NCI-H2171 (cell line): ENCODE data around the gene RALGPS1.
A peak's percentile ranks its signal among the peaks of the same experiment; 100 is the strongest.

Experiments
- DNase-seq: peaks from one replicate; lab custom pipeline; 2025; lab: John Stamatoyannopoulos, UW

RALGPS1 gene

GRCh38 chr9:126906091-126906490, 8.5 kb upstream of the RALGPS1 start:
- DNase-seq = peak; percentile 92

- no peak for DNase-seq
These were observed 7.5 kb upstream of the RALGPS1 start for GRCh38 chr9:126907058-126907457.

- peak; percentile 94 for DNase-seq
These were observed 767 bp downstream of the RALGPS1 start for GRCh38 chr9:126915281-126915816.

- peak; percentile 40 for DNase-seq
These were observed 1.4 kb downstream of the RALGPS1 start for GRCh38 chr9:126915846-126916543.

- no peak for DNase-seq
These were observed 2.3 kb downstream of the RALGPS1 start for GRCh38 chr9:126916909-126917308.

- DNase-seq = no peak
These were observed 4.6 kb downstream of the RALGPS1 start for GRCh38 chr9:126919193-126919592.

- DNase-seq = no peak
These were observed 11.3 kb downstream of the RALGPS1 start for GRCh38 chr9:126925876-126926275.

GRCh38 chr9:126926364-126926763, 11.8 kb downstream of the RALGPS1 start:
- no peak for DNase-seq

GRCh38 chr9:126927419-126927818, 12.8 kb downstream of the RALGPS1 start:
- peak; percentile 59 for DNase-seq

GRCh38 chr9:126932871-126933321, 18.3 kb downstream of the RALGPS1 start:
- DNase-seq = no peak

- DNase-seq = no peak
These were observed 18.9 kb downstream of the RALGPS1 start for GRCh38 chr9:126933334-126933980.

GRCh38 chr9:126934441-126934840, 19.9 kb downstream of the RALGPS1 start:
- DNase-seq = no peak

- DNase-seq = no peak
These were observed 21.0 kb downstream of the RALGPS1 start for GRCh38 chr9:126935630-126936029.

GRCh38 chr9:126937444-126937843, 22.9 kb downstream of the RALGPS1 start:
- no peak for DNase-seq

- DNase-seq = no peak
These were observed 23.7 kb downstream of the RALGPS1 start for GRCh38 chr9:126938327-126938726.

- DNase-seq = no peak
These were observed 25.2 kb downstream of the RALGPS1 start for GRCh38 chr9:126939821-126940221.

GRCh38 chr9:126942399-126942798, 27.8 kb downstream of the RALGPS1 start:
- no peak for DNase-seq

- DNase-seq = no peak
These were observed 31.1 kb downstream of the RALGPS1 start for GRCh38 chr9:126945682-126946081.

GRCh38 chr9:126947529-126947928, 32.9 kb downstream of the RALGPS1 start:
- peak; percentile 46 for DNase-seq

- no peak for DNase-seq
These were observed 37.8 kb downstream of the RALGPS1 start for GRCh38 chr9:126952205-126952977.

GRCh38 chr9:126953041-126953809, 38.6 kb downstream of the RALGPS1 start:
- DNase-seq = no peak

GRCh38 chr9:126955811-126956210, 41.2 kb downstream of the RALGPS1 start:
- no peak for DNase-seq
